NCI-H526 treated with DMSO at 0.1 percent for 48 hours (cell line): ENCODE results near the gene OR7A10.

Source experiments
- DNase-seq: peaks from one replicate; lab custom pipeline; 2025; lab: John Stamatoyannopoulos, UW

Gene OR7A10

DNA sequence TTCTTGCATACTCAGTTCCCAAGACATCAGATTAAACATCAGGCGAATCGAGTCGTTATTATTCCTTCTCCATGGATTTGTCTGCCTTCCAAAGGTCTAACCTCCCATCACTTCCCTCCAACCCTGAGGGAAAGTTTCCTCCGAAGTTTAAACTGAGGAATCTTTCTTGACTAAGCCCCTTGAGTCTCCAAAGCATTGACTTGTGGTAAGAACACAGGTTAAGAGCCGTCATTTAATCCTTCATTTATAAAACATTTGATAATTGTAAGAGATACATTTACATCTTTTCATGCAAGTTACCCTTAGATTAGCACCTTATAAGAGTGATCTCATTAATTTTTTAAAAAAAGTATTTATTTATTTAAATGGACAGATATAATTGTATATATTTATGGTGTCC lies at the start of gene OR7A10:
Gene OR7A10 (minus strand): TSS at position 101 of the 400 bp plus-strand sequence. CDS start 7,045 bp downstream, outside the sequence.
- DNase-seq, result no peak

DNA sequence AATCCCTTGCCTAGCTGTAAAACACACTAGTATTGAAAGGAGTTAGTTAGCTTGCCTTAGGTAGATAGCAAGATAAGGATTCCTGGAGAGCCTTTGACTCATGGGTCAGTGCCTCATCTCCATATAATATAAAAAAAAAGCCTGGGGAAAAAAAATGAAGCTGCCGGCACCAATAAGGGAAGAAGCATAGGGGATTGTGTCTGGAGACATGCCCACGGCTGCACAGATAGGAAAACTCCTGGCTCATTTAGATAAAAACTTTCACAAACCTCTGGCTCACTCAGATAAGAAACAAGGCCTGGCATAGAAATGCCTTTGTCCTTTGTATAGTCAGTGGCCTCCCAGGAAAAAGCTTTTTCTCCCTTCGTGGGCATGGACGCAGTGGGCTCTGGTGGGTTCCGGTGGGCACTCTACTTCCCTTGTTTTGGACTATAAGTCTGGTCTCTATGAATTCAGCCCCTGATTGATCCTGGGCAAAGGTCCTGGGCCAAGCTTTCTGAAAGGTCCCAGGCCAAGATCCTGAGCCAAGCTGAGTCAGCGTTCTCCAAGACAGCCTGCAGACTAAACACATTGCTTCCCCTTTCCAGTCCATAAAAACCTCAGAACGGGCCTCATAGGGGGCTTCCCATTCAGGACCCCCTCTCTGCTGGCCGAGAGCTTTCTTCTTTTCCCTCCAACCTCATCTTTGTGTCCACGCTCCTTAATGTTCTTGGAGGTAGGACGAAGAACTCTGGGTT lies 42.1 kb upstream of the OR7A10 start:
- DNase-seq, result no peak

DNA sequence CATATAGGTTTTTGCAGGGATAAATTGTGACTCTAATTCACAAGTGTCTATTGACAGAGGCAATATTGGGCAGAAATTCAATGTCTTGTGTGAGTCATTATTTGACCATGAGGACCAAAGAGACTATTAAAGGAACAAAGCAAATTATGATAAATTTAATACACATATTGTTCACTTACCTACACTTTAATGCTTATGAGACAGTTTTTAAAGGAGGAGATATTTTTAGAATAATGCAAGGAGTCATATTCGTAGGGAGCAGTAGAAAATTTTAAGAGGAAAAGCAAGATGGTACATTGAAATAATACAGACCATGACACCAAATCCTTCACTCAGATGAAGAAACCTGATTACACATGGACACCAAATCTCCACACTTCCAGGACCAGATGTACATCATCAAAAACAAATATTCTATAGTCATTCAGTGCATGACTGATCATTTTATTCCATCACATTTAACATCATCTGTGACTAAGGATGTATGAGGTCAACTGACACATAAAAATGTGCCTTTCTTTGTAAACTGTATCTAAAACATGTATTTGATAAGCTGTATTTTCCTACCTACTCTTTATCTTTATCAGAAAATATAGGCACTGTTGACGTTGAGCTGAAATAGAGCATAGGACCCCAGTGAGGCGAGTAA lies 41.4 kb upstream of the OR7A10 start:
- DNase-seq, result no peak

DNA sequence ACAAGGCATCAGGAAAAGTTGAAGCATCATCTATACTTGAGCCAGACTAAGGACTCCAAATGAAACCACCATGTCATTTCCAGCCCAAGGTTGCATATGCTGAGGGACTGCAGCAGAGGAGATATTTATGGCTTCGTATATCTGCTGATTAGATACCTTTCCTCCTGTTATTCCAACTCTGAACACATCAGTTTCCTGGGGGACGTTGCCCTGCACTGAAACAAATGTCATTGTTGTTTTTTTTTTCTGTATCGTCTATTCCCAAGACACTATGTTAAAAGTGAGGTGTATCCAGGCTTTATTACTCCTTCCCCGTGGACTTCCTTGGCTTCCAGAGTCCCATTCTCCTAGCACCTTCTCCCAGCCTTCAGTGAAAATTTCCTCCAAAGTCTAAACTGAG lies 37.3 kb upstream of the OR7A10 start, which contains the start of gene OR7A17:
Gene OR7A17 (minus strand): TSS at position 101 of the 400 bp plus-strand sequence. CDS start 4,777 bp downstream, outside the sequence.
- no peak for DNase-seq

DNA sequence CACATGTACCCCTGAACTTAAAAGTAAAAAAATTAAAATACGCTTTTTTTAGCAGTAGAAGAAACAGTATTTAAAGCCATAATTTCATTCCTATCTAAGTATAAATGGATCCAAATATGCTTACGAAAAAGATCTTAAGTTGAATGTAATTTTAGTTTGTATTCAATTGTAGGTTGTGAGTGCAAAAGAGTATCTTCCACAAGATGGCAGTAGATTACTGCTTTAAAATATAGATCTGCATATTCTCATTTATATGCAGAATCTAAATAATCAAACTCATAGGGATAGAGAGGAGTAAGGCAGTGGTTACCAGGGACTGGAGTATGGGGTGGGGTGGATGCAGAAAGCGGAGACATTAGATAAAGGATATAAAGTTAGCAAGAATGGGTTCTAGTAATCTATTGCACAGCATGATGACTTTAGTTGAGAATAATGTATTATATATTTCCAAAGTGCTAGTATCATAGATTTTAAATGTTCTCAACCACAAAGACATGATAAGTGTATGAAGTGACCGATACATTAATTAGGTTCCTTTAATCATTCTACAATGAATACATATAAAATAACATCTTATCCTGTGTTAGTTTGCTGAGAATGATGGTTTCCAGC lies 23.0 kb upstream of the OR7A10 start:
- DNase-seq, result peak; percentile 5

GRCh38 chr19:14868497-14868896 lies 19.8 kb upstream of the OR7A10 start:
- DNase-seq, result no peak

DNA sequence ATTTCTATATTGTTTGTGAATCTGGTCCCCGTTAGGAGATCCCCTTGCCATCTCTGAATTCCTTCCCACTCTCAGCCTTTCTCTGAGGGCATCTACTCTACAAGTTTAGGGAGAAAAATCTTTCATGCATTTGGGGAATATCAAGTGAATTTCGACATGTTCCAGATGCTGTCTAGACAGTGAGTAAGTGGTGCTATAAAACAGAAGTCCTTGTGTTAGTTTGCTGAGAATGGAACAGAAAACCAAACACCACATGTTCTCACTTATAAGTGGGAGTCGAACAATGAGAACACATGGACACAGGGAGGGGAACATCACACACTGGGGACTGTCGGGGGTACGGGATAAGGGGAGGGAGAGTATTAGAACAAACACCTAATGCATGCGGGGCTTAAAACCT lies 5.1 kb downstream of the OR7A10 start:
- DNase-seq, result no peak

DNA sequence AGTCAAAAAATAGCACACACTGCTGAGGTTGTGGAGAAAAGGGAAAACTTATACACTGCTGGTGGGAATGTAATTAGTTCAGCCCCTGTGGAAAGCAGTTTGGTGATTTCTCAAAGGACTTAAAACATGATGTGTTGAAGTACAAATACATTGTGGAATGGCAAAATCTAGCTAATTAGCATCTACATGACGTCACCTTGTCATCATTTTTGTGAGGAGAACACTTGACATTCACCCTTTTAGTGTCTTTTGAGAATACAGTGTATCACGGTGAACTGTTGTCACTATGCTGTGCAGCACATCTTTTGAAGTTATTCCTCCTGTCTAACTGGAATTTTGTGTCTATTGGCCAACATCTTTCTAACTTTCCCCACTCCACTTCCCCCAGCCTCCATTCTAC lies 5.6 kb downstream of the OR7A10 start:
- no peak for DNase-seq

GRCh38 chr19:14840206-14840605 lies 8.5 kb downstream of the OR7A10 start:
- DNase-seq, result no peak

- no peak for DNase-seq
Observed at GRCh38 chr19:14837391-14837790, 11.3 kb downstream of the OR7A10 start.

- DNase-seq, result no peak
Observed at GRCh38 chr19:14835011-14835410, 13.7 kb downstream of the OR7A10 start, which contains the start of the genes OR7A5 and OR7C1. Gene OR7A5, minus strand, starts transcription at chr19:14835185. Its CDS starts 6,944 bp downstream, at chr19:14828241. Gene OR7C1, minus strand, starts transcription at chr19:14835185. Its CDS starts 35,049 bp downstream, at chr19:14800136.

DNA sequence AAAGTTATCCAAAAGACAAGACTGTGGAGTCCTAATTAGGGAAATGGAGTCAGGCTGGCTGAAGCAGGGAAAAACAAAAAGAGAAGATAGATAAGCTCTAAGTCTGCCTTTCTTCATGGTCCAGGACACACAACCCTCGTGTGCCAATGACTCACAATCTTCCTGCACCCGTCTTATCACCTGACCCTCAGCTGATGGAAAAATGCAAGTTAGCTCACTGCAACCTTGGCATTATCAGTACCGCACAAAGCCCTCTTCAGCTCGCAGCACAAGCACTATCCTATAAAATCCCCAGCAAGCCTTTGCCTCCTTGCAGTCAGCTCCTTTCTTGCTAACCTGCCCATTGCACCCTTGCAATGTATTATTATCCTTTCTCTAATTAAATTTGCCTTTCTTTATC lies 18.0 kb downstream of the OR7A10 start:
- no peak for DNase-seq

DNA sequence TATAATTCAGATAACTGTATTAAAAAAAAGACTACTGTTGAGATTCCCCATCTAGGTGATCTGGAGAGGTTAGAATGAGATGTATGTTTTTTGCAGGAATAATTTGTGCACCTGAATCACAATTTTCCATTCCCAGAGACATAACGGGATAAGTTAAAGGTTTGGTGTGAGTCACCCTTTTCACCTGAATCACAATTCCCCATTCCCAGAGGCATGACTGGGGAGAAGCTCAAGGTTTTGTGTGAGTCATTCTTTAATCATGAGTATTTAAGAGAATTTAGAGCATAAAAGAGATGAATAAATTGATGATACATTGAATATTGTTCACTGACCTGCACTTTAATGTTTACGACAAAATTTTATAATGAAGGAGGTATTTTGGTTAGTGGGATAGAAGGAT lies 22.7 kb downstream of the OR7A10 start:
- DNase-seq, result no peak

DNA sequence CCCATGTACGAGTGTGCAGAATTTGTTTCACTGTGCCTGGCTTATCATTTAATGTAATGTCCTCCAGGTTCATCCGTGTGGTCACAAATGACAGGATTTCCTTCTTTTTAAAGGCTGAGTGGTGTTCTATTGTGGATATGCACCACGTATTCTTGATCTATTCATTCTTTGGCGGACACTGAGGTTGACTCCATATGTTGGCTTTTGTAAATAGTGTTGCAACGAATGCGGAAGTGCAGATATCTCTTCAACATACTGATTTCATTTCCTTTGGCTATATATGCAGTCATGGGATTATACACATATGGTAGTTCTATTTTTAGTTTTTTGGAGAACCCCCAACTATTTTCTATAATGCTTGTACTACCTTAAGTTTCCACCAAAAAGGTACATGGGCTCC lies 26.8 kb downstream of the OR7A10 start:
- DNase-seq, result no peak

DNA sequence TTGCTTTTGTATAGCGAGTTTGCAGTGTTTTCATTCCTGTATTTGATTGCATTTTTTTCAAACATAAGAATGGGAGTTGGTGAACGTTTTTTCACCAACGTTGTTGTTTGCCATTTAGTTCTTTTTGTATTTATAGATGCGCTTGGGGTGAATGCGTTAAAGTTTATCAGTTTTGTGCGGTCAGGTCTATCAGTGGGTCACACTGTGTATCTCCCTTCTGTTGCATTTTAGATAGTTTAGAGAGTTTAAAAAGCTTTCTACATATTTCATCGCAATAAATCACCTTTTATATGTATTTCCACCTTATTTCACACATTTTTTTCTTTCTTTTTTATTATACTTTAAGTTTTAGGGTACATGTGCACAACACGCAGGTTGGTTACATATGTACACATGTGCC lies 30.1 kb downstream of the OR7A10 start:
- DNase-seq, result no peak

- DNase-seq, result no peak
Observed at GRCh38 chr19:14817052-14817451, 31.7 kb downstream of the OR7A10 start.

DNA sequence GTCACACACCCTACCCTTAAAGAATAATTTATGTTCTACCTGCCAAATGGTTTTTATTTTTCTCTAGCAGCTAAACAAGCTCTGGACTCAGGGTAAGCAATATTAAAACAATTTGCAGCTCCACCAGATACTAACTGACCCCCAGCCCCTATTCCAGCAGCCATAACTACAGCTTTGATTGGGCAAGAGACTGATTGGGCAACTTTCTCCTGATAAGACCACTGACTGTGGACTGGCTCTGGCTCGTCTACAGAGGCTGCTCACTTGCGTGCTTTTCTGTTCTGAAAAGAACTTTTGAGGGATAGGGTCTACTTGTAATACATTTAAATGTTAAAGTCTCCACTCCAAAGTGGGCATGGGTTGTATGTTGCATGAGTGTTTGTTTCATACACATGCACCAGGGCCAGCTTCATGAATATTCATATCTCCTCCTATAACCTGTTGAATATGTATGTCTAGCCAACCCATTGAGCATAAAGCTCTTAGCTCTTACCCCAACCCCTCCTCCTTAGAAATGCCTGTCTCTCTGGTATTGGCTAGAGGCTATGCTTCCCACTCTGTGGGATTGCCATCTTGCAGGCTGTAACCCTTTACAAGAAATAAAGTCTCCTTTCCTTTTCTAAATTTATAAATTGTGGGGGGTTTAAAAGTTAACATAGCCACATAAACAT lies 33.6 kb downstream of the OR7A10 start:
- no peak for DNase-seq

GRCh38 chr19:14809272-14810057 lies 39.3 kb downstream of the OR7A10 start:
- no peak for DNase-seq

DNA sequence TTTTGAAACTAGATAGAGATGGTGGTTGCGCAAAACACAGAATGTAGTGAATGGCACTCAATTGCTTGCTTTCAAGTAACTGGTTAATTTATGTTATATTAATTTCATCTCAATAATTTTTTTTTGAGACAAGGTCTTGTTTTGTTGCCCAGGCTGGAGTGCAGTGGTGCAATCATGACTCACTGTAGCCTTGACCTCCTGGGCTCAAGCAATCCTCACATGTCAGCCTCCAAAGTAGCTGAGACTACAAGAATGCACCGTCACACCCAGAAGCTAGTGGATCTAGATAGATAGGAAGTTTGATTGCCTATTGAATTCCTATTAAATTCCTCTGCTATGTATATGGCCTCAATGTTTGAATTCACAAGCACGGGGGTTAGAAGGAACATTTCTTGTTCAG lies 44.0 kb downstream of the OR7A10 start:
- no peak for DNase-seq

DNA sequence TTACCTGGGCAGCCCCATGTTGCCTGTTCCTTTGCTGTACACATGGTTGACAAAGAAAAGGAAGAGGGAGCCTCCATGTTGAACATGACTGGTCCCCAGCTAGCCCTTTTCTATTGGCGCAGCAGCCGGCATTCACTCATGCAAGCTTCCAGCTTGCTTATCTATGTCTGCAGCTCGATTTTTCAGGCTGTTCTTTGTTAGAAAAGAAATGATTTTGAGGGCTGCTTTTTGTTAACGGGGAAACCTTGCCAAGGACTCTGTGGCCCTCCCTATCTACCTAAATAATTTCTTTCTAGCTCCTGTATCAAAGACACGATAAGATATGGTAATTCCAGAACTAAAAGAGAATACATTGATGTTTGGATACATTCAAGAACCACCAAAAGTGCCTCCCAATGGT lies 50.0 kb downstream of the OR7A10 start:
- DNase-seq, result no peak

DNA sequence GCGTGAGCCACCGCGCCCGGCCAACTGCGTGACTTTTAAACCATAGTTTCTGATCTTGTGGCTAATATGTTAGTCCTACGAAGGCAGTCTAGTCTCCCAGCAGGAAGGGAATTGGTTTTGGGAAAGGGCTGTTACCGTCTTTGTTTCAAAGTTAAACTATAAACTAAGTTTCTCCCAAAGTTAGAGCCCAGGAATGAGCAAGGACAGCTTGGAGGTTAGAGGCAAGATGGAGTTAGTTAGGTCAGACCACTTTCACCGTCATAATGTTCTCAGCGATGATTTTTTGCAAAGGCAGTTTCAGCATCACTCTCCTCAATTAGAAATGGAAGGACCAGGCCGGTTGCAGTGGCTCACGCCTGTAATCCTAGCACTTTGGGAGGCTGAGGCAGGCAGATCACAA lies 52.7 kb downstream of the OR7A10 start:
- no peak for DNase-seq
